Type B pancreatic cell (in vitro differentiated cells): Measurements from ENCODE around the gene B4GALT3. TPM values are rescaled to one million over a fixed set of nuclear protein-coding genes. Genes with fewer than 3 reads are reported as not detected.

Experiments used
- DNase-seq: peaks from one replicate; pipeline ENCODE4 v3.0.0; 2021; ENCODE audit warnings: mixed read lengths; ENCODE audit not compliant: unreplicated experiment; ENCODE audit errors: extremely low spot score
- H3K27ac Mint-ChIP-seq: 2 replicates; pipeline ENCODE4 v1.8.0; 2021; ENCODE audit warnings: mild to moderate bottlenecking, mixed read lengths
- H3K27me3 Mint-ChIP-seq: 2 replicates; pipeline ENCODE4 v1.8.0; 2021; ENCODE audit warnings: mixed read lengths
- H3K36me3 Mint-ChIP-seq: 2 replicates; pipeline ENCODE4 v1.8.0; 2021; ENCODE audit warnings: mixed read lengths
- H3K4me1 Mint-ChIP-seq: one replicate; pipeline ENCODE4 v1.8.0; 2021; ENCODE audit warnings: mixed read lengths; ENCODE audit not compliant: unreplicated experiment
- H3K4me3 Mint-ChIP-seq: 2 replicates; pipeline ENCODE4 v1.8.0; 2021; ENCODE audit warnings: mild to moderate bottlenecking, mixed read lengths
- H3K9me3 Mint-ChIP-seq: 2 replicates; pipeline ENCODE4 v1.8.0; 2021; ENCODE audit warnings: mixed read lengths
- total RNA-seq: library from RNA; stranded (reverse); gene quantifications from 2 replicates; pipeline ENCODE4 v1.2.1, GENCODE V29; 2021; ENCODE audit warnings: low replicate concordance
- TF ChIP-seq, protein P1 (sequence below): fragments of 200-600 bp; sonication (generic); conservative IDR thresholded peaks from 2 replicates; pipeline ENCODE4 v1.5.0; 2021; ENCODE audit warnings: antibody characterized with exemption, mild to moderate bottlenecking

Gene B4GALT3
- total RNA-seq, 1 donor from 2014 or later, result 42.4 TPM

GRCh38 chr1:161218301-161219077 lies 41.2 kb upstream of the B4GALT3 start:
- H3K4me1 Mint-ChIP-seq, result peaks cover 9% of the 10 kb centered on the region
- H3K9me3 Mint-ChIP-seq, result no peaks in the 10 kb centered on the region
- peaks cover 2% of the 10 kb centered on the region for H3K27me3 Mint-ChIP-seq
- H3K27ac Mint-ChIP-seq, result no peak overlapping the region
- TF ChIP-seq, protein P1, sequence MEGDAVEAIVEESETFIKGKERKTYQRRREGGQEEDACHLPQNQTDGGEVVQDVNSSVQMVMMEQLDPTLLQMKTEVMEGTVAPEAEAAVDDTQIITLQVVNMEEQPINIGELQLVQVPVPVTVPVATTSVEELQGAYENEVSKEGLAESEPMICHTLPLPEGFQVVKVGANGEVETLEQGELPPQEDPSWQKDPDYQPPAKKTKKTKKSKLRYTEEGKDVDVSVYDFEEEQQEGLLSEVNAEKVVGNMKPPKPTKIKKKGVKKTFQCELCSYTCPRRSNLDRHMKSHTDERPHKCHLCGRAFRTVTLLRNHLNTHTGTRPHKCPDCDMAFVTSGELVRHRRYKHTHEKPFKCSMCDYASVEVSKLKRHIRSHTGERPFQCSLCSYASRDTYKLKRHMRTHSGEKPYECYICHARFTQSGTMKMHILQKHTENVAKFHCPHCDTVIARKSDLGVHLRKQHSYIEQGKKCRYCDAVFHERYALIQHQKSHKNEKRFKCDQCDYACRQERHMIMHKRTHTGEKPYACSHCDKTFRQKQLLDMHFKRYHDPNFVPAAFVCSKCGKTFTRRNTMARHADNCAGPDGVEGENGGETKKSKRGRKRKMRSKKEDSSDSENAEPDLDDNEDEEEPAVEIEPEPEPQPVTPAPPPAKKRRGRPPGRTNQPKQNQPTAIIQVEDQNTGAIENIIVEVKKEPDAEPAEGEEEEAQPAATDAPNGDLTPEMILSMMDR, result no peak
- DNase-seq, result no peak
- no peak overlapping the region for H3K4me3 Mint-ChIP-seq
- H3K36me3 Mint-ChIP-seq, result peaks cover 15% of the 10 kb centered on the region

DNA sequence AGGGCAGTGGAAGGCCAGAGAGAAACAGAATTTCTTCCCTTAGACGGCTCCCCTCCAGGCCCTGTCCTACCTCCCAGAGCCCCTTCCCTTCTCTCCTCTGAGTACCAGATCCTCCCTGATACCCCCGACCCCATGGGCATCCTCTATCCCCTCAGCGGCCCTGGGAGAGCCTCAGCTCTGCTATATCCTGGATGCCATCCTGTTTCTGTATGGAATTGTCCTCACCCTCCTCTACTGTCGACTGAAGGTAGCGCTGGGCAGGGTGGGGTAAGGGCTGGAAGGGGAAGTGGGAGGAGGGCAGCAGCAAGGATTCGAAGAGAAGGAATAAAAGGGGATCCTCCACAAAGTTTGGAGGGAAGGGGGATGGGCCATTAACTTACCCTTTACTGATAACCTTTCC lies 40.5 kb upstream of the B4GALT3 start:
- Mint-ChIP-seq H3K9me3 (no peaks in the 10 kb centered on the region), H3K4me1 (peaks cover 9% of the 10 kb centered on the region), H3K27me3 (no peaks in the 10 kb centered on the region), H3K36me3 (peaks cover 20% of the 10 kb centered on the region), H3K4me3 (no peak overlapping the region), H3K27ac (no peak overlapping the region)
- TF ChIP-seq, protein P1, result no peak
- no peak for DNase-seq

DNA sequence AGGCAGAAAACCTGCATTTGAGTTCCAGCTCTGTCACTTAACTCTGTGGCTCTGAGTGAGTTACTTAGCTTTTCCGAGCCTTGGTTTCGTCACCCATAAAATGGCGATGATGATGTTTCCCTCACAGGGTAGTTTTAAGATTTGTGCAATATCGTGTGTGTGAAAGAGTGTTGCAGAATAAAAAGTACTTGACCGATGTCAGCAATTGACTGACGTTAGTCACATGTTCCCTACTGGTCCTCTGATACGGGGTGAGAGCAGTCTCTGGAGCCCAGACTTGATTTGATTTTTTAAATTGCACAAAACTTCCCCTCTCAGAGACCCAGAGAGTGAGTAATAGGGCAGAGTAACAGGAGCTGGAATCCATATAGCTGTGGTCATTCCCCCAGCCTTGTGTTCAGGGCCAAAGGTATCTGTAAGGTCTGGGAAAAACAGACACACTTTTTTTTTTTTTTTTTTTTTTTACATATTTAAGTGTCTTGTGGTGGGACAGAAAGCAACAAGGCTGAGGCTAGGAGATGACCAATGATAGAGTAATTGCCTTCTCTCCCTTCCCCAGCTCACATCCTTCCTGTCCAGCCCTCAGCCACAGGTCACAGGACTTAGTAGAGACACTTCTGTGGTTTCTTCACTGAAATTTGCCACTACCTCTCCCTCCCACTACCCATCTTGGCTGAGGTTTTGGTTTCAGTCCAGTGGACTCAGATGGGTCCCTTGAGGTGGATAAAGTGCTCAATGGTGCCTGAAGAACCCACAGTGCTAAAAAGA lies 39.8 kb upstream of the B4GALT3 start:
- TF ChIP-seq, protein P1, result no peak
- peak overlapping the region; percentile 13 for H3K27ac Mint-ChIP-seq

DNA sequence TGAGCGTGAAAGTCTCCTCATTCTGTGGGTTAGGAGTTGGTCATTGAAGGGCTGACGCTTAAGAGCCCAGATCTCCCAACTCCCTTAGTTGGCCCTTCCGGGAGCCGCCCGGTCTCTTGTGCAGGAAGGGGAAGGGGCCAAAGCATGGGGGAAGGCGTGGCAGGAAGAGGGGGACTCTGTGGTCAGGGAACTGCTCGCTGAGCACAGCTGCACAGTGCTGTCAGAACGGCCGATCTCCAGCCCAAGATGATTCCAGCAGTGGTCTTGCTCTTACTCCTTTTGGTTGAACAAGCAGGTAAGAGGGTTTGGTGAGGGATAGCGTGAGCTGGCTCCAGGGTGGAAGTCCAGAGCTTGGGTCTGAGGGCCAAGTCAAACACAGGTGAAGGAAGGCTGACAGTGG lies 37.8 kb upstream of the B4GALT3 start, which contains the start of gene FCER1G:
Gene FCER1G, plus strand, starts transcription at position 220 of the 400 bp plus-strand sequence. Its CDS starts 27 bp downstream, at position 247.
- no peak within 1 kb of the TSS for H3K27ac Mint-ChIP-seq
- H3K4me3 Mint-ChIP-seq, result no peak within 1 kb of the TSS
- peaks cover 22% of the 10 kb centered on the region for H3K36me3 Mint-ChIP-seq
- no peak for DNase-seq
- H3K9me3 Mint-ChIP-seq, result no peaks in the 10 kb centered on the region
- peaks cover 9% of the 10 kb centered on the region for H3K4me1 Mint-ChIP-seq
- TF ChIP-seq, protein P1, result no peak
- H3K27me3 Mint-ChIP-seq, result no peaks in the 10 kb centered on the region

More for the DNA sequence above, 39.8 kb upstream of the B4GALT3 start:
- Mint-ChIP-seq H3K4me3 (no peak overlapping the region), H3K36me3 (peaks cover 20% of the 10 kb centered on the region), H3K27me3 (no peaks in the 10 kb centered on the region), H3K4me1 (peaks cover 9% of the 10 kb centered on the region), H3K9me3 (no peaks in the 10 kb centered on the region)
- DNase-seq, result no peak

GRCh38 chr1:161214369-161214768 lies 37.1 kb upstream of the B4GALT3 start:
- DNase-seq, result no peak
- Mint-ChIP-seq H3K27ac (no peak overlapping the region), H3K4me3 (no peak overlapping the region), H3K27me3 (no peaks in the 10 kb centered on the region), H3K4me1 (peaks cover 15% of the 10 kb centered on the region), H3K36me3 (peaks cover 29% of the 10 kb centered on the region), H3K9me3 (no peaks in the 10 kb centered on the region)
- TF ChIP-seq, protein P1, result no peak
